ENCODE measurements around the gene GSTM2.
"Not testable (repeated sequence)": the region's sequence is repeated elsewhere in the genome, so short reads cannot be mapped to it uniquely, and the experiment has no call there.

GSTM2 gene

DNA sequence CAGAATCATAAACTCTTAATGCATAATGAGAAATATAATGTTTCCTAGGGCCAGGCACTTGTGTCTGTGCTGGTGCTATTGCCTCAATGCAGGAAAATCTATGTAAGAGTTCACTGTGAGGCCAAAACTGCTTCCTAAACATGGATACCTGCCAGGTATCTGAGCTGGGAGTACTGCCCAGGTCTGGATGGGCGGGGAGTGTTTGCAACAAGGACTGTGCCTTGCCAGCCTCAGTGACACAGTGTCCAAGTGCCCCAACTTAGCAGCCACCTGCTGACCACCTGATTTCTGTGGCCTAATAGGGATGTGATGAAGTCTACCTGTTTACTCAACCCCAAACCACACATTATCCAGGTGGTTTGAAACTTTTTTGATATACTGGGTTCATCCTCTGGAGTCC is 17.5 kb downstream of the GSTM2 start:
- DNase-seq, result not testable (repeated sequence)

DNA sequence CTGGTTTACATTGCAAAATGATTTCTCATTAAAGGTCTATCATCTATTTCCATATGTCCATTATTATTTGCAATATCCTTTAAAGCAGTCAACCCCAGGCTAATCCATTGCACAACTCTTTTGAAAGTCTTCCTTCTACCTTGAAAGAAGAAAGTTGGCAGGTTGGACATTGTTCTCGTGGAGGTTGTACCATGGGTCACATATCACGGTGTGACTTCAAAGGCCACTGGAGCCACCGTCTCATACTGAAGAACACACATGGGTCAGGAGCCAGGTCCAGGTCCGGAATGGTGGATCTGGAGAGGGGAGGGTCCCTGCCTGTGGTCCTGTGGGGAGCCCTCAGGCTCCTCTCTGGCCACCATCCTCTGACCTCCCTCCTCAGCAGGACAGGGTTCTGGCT is 18.0 kb downstream of the GSTM2 start:
- not testable (repeated sequence) for DNase-seq

DNA sequence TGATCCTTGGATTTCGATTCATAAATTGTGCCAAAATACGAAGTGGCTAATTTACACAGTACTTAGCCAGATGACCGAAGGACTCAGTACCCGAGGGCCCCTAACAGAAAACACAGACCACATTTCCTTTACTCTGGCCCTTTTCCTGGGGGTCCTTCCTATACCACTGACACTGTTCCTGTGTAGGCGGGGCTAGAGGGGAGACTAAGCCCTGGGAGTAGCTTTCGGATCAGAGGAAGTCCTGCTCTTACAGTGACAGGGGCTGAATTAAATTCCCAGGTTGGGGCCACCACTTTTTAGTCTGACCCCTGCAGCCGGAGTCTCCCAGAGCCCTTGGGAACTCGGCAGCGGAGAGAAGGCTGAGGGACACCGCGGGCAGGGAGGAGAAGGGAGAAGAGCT is 19.3 kb downstream of the GSTM2 start:
- not testable (repeated sequence) for DNase-seq

DNA sequence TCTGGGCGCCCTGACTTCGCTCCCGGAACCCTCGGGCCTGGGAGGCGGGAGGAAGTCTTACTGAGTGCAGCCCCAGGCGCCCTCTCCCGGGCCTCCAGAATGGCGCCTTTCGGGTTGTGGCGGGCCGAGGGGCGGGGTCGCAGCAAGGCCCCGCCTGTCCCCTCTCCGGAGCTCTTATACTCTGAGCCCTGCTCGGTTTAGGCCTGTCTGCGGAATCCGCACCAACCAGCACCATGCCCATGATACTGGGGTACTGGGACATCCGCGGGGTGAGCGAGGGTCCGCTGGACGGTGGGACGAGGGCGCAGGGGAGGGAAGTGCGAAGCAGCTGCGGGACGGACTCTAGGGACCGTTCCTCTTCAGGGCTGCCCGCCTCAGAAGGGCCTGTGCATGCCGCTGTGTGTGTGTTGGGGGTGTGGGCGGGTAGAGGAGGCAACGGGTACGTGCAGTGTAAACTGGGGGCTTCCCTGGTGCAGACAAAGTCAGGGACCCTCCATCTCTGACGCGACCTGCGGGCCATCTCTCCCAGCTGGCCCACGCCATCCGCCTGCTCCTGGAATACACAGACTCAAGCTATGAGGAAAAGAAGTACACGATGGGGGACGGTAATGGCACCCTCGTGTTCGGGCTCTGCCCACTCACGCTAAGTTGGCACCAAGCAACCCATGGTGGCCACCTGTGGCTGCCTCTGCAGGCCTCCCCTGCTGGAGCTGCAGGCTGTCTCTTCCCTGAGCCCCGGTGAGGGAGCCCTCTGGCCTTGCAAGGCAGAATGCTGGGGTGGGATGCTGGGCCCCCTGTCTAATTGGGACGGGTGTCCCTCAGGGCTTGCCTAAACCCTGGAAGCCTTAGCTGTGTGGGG is 20.0 kb downstream of the GSTM2 start, which contains the start of gene GSTM1:
GSTM1 (plus strand) TSS at position 177 of the 859 bp plus-strand sequence; CDS start at position 234, 57 bp downstream.
- DNase-seq, result no peak

DNA sequence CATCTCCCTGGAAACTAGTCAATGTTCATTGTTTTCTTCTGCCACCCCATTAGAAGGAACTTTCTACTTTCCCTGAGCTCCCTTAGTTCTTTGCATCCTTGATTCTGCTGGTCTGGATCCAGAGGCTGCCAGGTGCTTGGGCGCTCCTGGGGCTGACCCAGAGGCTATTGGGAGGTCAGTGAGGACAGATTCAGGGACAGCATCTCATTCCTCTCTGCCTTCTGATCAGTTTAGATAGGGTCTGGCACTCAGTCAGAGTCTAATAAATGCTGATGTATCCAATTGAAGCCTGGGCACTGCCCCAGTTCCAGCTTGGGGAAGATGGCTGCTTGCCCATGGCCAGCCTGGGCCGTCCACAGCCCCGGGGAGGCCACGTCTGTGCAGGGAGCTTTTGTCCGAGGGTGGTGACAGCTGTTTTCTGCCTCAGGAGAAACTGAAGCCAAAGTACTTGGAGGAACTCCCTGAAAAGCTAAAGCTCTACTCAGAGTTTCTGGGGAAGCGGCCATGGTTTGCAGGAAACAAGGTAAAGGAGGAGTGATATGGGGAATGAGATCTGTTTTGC is 22.1 kb downstream of the GSTM2 start:
- DNase-seq, result no peak

DNA sequence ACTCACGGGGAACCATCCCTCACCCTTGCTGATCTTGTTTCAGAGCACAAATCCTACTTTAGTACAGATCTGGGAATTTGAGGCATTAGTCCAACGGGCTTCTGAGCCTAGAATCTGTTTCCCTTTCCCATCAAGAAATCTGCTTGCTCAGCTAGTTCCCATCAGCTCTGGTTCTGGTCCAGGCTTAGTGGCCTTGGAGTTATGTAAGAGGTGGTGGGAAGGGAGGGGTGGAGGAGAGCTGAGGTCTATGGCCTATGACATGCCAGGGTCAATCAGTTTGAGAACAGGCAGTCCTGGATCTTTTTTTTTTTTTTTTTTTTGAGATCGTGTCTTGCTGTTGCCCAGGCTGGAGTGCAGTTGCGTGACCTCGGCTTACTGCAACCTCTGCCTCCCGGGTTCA is 23.9 kb downstream of the GSTM2 start:
- DNase-seq, result no peak

DNA sequence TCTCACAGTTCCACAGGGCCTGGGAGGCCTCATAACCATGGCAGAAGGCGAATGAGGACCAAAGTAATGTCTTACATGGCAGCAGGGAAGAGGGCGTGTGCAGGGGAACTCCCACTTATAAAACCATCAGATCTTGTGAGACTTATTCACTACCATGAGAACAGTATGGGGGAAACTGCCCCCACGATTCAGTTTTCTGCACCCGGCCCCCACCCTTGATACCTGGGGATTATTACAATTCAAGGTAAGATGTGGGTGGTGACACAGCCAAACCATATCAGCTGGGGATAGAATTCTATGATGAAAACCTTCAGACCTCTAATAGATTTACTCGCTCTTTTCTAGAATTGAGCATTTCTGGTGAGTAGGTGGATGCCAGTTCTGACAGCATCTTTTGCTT is 26.5 kb downstream of the GSTM2 start:
- DNase-seq, result not testable (repeated sequence)

DNA sequence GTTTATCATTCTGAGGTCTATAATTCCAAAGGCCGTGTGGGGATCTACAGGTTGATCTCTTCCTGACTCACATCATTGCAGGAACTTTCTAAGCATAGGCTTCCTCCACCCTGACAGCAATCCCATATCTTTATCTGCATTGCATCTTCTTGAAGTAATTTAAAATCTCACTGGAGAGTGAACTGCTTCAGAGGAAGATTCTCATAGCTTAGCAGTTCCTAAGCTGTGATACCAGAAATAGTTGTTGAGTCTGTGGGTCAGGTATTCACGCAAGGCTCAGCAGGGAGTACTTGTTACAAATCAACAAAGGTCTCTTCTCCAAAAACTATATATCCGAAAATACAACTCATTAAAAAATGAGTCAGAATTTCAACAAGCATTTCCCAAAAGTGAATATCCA is 27.3 kb downstream of the GSTM2 start:
- not testable (repeated sequence) for DNase-seq

DNA sequence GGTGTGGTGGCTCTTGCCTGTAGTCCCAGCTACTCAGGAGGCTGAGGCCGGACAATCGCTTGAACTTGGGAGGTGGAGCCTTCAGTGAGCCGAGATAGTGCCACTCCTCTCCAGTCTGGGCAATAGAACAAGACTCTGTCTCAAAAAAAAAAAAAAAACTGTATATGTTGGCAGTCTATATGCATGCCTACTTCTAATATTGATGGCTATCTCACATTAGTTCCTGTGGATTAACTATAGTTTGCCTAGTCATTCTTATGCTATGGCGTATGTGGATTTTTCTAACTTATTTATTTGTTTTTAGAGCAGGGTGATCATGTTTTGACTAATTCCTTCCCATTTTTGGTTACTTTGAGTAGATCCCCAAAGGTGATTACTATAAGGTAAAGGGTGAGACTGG is 29.2 kb downstream of the GSTM2 start:
- DNase-seq, result no peak

DNA sequence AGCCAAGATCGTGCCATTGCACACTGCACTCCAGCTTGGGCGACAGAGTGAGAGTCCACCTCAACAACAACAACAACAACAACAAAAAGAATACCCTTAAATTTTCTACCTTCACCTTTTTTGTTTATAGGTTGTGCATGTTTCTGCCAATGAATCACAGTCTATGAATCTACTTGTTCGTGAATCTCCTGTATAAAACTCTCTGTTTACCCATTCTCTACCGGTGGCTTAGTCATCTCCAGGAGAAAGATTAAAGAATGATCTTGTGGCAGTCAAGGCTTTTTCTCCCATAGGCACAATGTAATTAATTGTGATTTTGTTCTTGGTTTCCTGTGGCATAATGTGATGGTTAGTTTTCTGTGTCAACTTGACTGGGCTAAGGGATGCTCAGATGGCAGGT is 30.0 kb downstream of the GSTM2 start:
- DNase-seq, result not testable (repeated sequence)

DNA sequence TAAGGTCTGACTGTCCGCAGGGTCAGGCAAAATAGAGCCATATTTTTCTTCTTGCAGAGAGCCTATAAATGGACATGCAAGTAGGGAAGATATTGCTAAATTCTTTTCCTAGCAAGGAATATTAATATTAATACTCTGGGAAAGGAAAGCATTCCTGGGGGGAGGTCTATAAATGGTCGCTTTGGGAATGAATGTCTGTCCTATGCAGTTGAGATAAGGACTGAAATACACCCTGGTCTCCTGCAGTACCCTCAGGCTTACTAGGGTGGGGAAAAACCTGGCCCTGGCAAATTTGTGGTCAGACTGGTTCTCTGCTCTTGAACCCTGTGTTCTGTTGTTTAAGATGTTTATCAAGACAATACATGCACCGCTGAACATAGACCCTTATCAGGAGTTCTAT is 35.1 kb downstream of the GSTM2 start:
- DNase-seq, result not testable (repeated sequence)

DNA sequence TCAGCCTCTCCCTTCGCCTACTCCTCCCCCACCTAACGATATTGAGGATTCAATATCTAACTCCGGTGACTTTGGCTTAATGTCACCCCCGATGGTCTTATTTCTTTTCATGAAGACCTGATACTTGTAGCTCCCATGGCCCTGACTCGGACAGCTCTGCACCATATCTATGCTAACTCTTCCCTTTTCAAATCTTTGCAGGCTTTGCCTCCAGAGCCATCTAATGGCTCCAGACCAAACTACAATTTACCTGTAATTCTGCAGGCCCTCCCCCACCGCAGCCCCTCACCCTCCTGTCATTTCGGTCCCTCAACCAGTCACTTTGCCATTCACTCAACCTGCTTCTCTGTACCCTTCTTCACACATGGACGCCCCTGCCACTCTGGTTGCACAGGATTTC is 36.3 kb downstream of the GSTM2 start:
- no peak for DNase-seq

DNA sequence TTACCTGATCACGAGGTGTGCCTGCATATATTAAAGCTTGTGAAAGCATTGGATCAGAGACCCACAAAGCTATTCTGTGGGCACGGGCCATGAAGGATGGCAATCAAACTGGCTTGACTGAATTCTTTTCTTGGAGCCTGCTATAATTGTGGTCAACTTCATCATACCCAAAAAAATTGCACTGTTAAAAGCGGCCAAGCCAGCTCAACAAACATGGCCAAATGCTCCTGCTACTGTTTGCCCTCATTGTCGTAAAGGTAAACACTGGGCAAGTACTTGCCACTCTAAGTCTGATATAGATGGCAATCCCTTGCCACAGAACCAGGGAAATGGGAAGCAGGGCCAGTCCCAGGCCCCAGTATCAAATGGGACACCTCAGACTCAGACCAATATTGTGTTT is 37.6 kb downstream of the GSTM2 start:
- no peak for DNase-seq

DNA sequence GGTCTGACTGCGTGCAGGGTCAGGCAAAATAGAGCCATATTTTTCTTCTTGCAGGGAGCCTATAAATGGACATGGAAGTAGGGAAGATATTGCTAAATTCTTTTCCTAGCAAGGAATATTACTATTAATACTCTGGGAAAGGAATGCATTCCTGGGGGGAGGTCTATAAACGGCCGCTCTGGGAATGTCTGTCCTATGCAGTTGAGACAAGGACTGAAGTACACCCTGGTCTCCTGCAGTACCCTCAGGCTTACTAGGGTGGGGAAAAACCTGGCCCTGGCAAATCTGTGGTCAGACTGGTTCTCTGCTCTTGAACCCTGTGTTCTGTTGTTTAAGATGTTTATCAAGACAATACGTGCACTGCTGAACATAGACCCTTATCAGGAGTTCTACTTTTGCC is 41.1 kb downstream of the GSTM2 start:
- not testable (repeated sequence) for DNase-seq

DNA sequence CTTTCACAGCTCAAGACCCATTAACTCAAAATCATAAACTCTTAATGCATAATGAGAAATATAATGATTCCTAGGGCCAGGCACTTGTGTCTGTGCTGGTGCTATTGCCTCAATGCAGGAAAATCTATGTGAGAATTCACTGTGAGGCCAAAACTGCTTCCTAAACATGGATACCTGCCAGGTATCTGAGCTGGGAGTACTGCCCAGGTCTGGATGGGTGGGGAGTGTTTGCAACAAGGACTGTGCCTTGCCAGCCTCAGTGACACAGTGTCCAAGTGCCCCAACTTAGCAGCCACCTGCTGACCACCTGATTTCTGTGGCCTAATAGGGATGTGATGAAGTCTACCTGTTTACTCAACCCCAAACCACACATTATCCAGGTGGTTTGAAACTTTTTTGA is 42.0 kb downstream of the GSTM2 start:
- not testable (repeated sequence) for DNase-seq

DNA sequence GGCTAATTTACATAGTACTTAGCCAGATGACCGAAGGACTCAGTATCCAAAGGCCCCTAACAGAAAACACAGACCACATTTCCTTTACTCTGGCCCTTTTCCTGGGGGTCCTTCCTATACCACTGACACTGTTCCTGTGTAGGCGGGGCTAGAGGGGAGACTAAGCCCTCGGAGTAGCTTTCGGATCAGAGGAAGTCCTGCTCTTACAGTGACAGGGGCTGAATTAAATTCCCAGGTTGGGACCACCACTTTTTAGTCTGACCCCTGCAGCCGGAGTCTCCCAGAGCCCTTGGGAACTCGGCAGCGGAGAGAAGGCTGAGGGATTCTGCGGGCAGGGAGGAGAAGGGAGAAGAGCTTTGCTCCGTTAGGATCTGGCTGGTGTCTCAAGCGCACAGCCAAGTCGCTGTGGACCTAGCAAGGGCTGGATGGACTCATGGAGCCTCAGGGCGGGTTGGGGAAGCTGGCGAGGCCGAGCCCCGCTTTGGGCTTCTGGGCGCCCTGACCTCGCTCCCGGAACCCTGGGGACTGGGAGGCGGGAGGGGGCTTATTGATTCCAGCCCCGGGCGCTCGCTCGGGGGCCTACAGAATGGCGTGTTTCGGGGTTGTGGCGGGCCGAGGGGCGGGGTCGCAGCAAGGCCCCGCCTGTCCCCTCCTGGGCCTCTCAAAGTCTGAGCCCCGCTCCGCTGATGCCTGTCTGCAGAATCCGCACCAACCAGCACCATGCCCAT is 43.9 kb downstream of the GSTM2 start, which contains the start of gene GSTM5:
GSTM5 (plus strand) TSS at position 659 of the 728 bp plus-strand sequence; CDS start at position 721, 62 bp downstream.
- not testable (repeated sequence) for DNase-seq

DNA sequence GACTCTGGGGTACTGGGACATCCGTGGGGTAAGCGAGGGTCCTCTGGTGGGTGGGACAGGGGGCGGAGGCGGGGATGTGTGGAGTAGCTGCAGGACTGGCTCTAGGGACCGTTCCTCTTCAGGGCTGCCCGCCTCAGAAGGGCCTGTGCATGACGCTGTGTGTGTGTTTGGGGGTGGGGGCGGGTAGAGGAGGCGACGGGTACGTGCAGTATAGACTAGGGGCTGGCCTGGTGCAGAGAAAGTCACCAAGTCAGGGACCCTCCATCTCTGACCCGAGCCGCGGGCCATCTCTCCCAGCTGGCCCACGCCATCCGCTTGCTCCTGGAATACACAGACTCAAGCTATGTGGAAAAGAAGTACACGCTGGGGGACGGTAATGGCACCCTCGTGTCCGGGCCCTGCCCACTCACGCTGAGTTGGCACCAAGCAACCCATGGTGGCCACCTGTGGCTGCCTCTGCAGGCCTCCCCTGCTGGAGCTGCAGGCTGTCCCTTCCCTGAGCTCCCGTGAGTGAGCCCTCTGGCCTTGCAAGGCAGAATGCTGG is 44.5 kb downstream of the GSTM2 start:
- no peak for DNase-seq

DNA sequence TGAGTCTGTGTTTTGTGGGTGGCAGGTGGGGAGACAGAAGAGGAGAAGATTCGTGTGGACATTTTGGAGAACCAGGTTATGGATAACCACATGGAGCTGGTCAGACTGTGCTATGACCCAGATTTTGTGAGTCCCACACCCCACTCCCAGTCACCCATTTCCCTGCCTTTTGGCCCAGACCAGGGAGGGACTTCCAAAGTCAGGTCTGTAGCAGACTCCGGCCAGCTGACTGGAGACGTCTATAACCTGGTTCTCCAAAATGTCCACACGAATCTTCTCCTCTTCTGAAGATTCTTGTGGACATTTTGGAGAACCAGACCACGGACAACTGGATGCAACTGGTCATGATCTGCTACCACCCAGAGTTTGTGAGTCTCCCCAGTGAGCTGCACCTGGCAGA is 45.8 kb downstream of the GSTM2 start:
- DNase-seq, result no peak

DNA sequence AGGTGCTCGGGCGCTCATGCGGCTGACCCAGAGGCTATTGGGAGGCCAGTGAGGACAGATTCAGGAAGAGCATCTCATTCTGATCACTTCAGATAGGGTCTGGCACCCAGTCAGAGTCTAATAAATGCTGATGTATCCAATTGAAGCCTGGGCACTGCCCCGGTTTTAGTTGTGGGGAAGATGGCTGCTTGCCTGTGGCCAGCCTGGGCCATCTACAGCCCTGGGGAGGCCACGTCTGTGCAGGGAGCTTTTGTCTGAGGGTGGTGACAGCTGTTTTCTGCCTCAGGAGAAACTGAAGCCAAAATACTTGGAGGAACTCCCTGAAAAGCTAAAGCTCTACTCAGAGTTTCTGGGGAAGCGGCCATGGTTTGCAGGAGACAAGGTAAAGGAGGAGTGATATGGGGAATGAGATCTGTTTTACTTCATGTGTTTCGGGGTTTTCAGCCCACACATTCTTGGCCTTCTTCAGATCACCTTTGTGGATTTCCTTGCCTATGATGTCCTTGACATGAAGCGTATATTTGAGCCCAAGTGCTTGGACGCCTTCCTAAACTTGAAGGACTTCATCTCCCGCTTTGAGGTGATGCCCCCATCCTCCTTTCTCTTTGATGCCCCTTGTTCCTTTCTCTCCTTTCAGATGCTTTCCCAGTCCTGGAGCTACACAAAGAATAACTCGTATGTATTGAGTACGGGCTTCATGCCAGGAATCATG is 47.0 kb downstream of the GSTM2 start:
- DNase-seq, result no peak

DNA sequence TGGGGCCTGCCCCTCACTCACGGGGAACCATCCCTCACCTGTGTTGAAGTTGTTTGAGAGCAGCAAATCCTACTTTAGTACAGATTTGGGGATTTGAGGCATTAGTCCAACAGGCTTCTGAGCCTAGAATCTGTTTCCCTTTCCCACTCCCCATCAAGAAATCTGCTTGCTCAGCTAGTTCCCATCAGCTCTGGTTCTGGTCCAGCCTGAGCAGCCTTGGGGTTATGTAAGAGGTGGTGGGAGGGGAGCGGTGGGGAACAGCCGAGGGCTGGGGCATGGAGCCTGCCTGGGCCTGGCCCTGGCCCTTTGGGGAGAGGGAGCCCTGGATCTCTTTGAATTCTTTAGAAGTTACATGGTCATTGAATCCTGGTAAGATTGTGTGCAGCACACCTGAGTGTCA is 48.3 kb downstream of the GSTM2 start:
- no peak for DNase-seq

DNA sequence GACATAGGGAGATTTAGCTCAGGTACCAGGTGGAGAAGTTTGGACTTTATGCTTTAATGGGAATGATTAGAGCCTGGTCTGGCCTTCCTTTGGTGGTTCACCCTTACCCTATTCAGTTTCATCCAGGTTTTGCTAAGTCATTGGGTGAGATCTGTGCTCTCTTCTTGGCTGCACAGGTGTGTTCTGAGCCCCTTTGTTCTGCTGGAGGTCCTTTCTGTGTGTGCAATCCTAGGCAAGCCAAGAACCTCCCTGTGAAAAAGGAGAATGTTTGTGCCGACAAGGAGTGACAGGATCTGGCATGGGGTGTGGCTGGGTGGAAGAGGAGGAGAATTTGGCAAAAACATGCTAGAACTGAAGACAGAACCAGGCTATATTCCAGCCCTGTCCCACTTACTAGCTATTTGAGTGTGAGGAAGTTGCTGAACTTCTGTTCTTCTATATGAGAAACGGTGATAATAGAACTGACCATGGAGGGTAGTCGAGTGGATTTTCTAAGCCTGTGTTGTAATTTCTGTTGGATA is 48.8 kb downstream of the GSTM2 start:
- DNase-seq, result no peak

DNA sequence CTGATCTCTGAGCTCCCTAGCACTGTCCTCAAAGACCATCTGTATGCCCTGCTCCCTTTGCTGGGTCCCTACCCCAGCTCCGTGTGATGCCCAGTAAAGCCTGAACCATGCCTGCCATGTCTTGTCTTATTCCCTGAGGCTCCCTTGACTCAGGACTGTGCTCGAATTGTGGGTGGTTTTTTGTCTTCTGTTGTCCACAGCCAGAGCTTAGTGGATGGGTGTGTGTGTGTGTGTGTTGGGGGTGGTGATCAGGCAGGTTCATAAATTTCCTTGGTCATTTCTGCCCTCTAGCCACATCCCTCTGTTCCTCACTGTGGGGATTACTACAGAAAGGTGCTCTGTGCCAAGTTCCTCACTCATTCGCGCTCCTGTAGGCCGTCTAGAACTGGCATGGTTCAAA is 49.9 kb downstream of the GSTM2 start:
- DNase-seq, result no peak
